ENCODE results near the gene NUMA1. TPM values are rescaled to one million over a fixed set of nuclear protein-coding genes. Genes with fewer than 3 reads are reported as not detected.

The NUMA1 gene
- polyA plus RNA-seq, 3 donors, result 4.1 to 91.2 (median 12.4) TPM

DNA sequence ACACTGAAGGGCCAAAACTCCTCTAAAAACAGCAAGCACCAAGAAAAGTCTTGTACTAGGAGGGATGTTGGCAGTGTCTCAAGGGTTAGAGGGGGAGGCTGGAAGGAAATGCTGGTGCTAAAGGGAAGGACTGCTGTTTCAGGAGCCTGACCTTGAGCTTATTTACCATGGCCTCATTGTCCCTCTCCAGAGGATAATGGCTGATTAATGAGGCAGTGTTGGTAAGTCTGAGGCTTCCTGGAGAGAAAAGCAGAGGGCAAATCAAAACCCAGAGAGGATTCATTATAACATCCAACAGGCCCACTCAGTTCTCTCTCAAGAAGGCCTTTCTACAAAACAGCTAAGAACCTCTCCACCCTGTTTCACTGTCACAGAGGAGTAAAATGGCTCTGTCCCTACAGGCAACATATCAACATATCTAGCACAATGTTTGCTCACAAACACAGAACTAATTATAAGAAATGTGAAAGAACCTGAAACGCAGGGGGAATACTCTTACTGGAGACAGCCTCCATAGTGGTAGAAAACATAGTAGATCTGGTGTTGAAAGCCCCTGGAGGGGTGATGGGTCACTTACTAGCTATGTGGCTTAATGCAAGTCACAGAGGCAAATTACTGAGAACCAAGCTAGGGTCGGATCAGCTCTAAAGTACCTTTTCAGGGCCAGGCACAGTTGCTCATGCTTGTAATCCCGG lies 31.4 kb downstream of the NUMA1 start:
- H3K4me1 Mint-ChIP-seq, result no peaks in the 10 kb centered on the region
- intact Hi-C loops (cut with micrococcal nuclease), result no loop called here
- WGBS (ENCODE audit: insufficient coverage), result 100% methylated on average over 1 of the region's 3 CpGs
- H3K79me2 ChIP-seq (ENCODE audit: insufficient read depth, low read length), result peaks cover 91% of the 10 kb centered on the region
- DNase-seq, result no peak
- no peak overlapping the region for H3K4me2 ChIP-seq (replicated peaks; ENCODE audit: extremely low read depth, low read length, poor library complexity, severe bottlenecking)
- TF ChIP-seq, protein P1, sequence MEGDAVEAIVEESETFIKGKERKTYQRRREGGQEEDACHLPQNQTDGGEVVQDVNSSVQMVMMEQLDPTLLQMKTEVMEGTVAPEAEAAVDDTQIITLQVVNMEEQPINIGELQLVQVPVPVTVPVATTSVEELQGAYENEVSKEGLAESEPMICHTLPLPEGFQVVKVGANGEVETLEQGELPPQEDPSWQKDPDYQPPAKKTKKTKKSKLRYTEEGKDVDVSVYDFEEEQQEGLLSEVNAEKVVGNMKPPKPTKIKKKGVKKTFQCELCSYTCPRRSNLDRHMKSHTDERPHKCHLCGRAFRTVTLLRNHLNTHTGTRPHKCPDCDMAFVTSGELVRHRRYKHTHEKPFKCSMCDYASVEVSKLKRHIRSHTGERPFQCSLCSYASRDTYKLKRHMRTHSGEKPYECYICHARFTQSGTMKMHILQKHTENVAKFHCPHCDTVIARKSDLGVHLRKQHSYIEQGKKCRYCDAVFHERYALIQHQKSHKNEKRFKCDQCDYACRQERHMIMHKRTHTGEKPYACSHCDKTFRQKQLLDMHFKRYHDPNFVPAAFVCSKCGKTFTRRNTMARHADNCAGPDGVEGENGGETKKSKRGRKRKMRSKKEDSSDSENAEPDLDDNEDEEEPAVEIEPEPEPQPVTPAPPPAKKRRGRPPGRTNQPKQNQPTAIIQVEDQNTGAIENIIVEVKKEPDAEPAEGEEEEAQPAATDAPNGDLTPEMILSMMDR (IDR thresholded peaks at IDR 0.05), result no peak
- peak overlapping the region in 1 of 2 donors; percentile 51 for H3K27ac ChIP-seq (ENCODE audit: low read depth in 1 of 2, low read length in 2 of 2)
- H3K4me3 Mint-ChIP-seq, result no peak overlapping the region
- H3K27me3 ChIP-seq (ENCODE audit: control insufficient read depth in 2 of 2, insufficient read depth in 2 of 2, low read length in 2 of 2), result no peaks in the 10 kb centered on the region
- no peak overlapping the region for H3K4me3 ChIP-seq (replicated peaks in 1 of 3; ENCODE audit: low read depth in 2 of 3, low read length in 3 of 3)
- no peak overlapping the region for H2AFZ ChIP-seq (ENCODE audit: insufficient read depth, low read depth, low read length, poor library complexity, severe bottlenecking)
- peaks cover 4% of the 10 kb centered on the region for H4K20me1 ChIP-seq (ENCODE audit: insufficient read depth, low read length)
- no peak overlapping the region for H3K9ac ChIP-seq (ENCODE audit: insufficient read depth, low read length, poor library complexity, severe bottlenecking)
- H3K27ac Mint-ChIP-seq, result peak overlapping the region in 2 of 7 donors; percentile 32 to 54
- H3K36me3 ChIP-seq (replicated peaks in 1 of 2; ENCODE audit: control insufficient read depth in 1 of 2, insufficient read depth in 2 of 2, low read length in 2 of 2), result peaks cover 51 to 94% of the 10 kb centered on the region in 2 donors
- no peaks in the 10 kb centered on the region for H3K4me1 ChIP-seq (ENCODE audit: control insufficient read depth in 1 of 2, insufficient read depth in 2 of 2, low read length in 2 of 2)
- H3K9me3 Mint-ChIP-seq, result no peaks in the 10 kb centered on the region
- peaks cover 0 to 1% (median 0%) of the 10 kb centered on the region in 3 donors for H3K27me3 Mint-ChIP-seq (ENCODE audit: low read depth in 3 of 3)
- no peaks in the 10 kb centered on the region for H3K9me3 ChIP-seq (replicated peaks in 1 of 2; ENCODE audit: control insufficient read depth in 1 of 2, insufficient read depth in 1 of 2, low read length in 2 of 2)
- H3K36me3 Mint-ChIP-seq, result peaks cover 58 to 84% of the 10 kb centered on the region in 2 donors

DNA sequence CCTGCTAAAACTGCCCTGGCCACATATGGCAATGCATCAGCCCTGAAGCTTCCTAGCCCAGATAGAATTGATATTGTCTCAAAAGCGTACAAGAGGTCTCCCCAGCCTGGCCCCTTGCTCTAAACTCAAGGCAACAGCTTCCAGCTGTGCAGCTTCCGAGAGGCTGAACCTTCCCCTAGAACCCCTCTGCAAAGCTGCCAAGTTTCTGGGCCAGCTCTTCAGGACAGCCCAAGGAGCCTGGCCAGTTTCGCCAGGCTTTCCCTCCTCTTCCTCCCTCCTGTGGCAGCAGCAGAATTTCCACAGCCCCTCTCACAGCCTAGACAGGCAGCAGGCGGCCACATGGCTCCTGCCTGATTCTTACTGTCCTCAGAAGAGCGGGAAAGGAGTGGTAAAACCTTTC lies 34.5 kb downstream of the NUMA1 start:
- peaks cover 90% of the 10 kb centered on the region for H3K79me2 ChIP-seq (ENCODE audit: insufficient read depth, low read length)
- TF ChIP-seq, protein P1 (IDR thresholded peaks at IDR 0.05), result no peak
- H3K4me3 ChIP-seq (replicated peaks in 1 of 3; ENCODE audit: low read depth in 2 of 3, low read length in 3 of 3), result no peak overlapping the region
- intact Hi-C loops (cut with micrococcal nuclease), result no loop called here
- no peak for DNase-seq
- 90% methylated on average over 3 of the region's 5 CpGs for WGBS (ENCODE audit: insufficient coverage)
- peaks cover 0 to 1% (median 0%) of the 10 kb centered on the region in 3 donors for H3K27me3 Mint-ChIP-seq (ENCODE audit: low read depth in 3 of 3)
- H3K27ac ChIP-seq (ENCODE audit: low read depth in 1 of 2, low read length in 2 of 2), result no peak overlapping the region
- no peaks in the 10 kb centered on the region for H3K4me1 Mint-ChIP-seq
- H3K27ac Mint-ChIP-seq, result peak overlapping the region in 1 of 7 donors; percentile 28
- H3K4me1 ChIP-seq (ENCODE audit: control insufficient read depth in 1 of 2, insufficient read depth in 2 of 2, low read length in 2 of 2), result peaks cover 17 to 18% of the 10 kb centered on the region in 2 donors
- H3K4me2 ChIP-seq (replicated peaks; ENCODE audit: extremely low read depth, low read length, poor library complexity, severe bottlenecking), result no peak overlapping the region
- peaks cover 48 to 69% of the 10 kb centered on the region in 2 donors for H3K36me3 Mint-ChIP-seq
- peaks cover 34 to 69% of the 10 kb centered on the region in 2 donors for H3K36me3 ChIP-seq (replicated peaks in 1 of 2; ENCODE audit: control insufficient read depth in 1 of 2, insufficient read depth in 2 of 2, low read length in 2 of 2)
- H3K27me3 ChIP-seq (ENCODE audit: control insufficient read depth in 2 of 2, insufficient read depth in 2 of 2, low read length in 2 of 2), result no peaks in the 10 kb centered on the region
- no peaks in the 10 kb centered on the region for H3K9me3 Mint-ChIP-seq
- no peak overlapping the region for H3K9ac ChIP-seq (ENCODE audit: insufficient read depth, low read length, poor library complexity, severe bottlenecking)
- no peaks in the 10 kb centered on the region for H3K9me3 ChIP-seq (replicated peaks in 1 of 2; ENCODE audit: control insufficient read depth in 1 of 2, insufficient read depth in 1 of 2, low read length in 2 of 2)
- no peaks in the 10 kb centered on the region for H4K20me1 ChIP-seq (ENCODE audit: insufficient read depth, low read length)
- H2AFZ ChIP-seq (ENCODE audit: insufficient read depth, low read depth, low read length, poor library complexity, severe bottlenecking), result no peak overlapping the region
- no peak overlapping the region for H3K4me3 Mint-ChIP-seq
